Cortex of kidney (tissue), 1 donor: ENCODE measurements around the gene CCR5.

Experiments used
- DNase-seq: peaks from one replicate; lab custom pipeline; 2025; lab: John Stamatoyannopoulos, UW

CCR5 gene

GRCh38 chr3:46408853-46409252, 38.1 kb downstream of the CCR5 start:
- DNase-seq = no peak

- no peak for DNase-seq
Observed at GRCh38 chr3:46409739-46410489, 39.2 kb downstream of the CCR5 start.

GRCh38 chr3:46410669-46411068, 39.9 kb downstream of the CCR5 start:
- no peak for DNase-seq

- DNase-seq = no peak
Observed at GRCh38 chr3:46411271-46411670, 40.5 kb downstream of the CCR5 start.

GRCh38 chr3:46412786-46413298, 42.1 kb downstream of the CCR5 start:
- no peak for DNase-seq

GRCh38 chr3:46413951-46414350, 43.2 kb downstream of the CCR5 start:
- DNase-seq = no peak

GRCh38 chr3:46414739-46415138, 44.0 kb downstream of the CCR5 start:
- DNase-seq = no peak

- DNase-seq = no peak
Observed at GRCh38 chr3:46416125-46416810, 45.5 kb downstream of the CCR5 start.

- DNase-seq = no peak
Observed at GRCh38 chr3:46416811-46417510, 46.2 kb downstream of the CCR5 start.

- no peak for DNase-seq
Observed at GRCh38 chr3:46417841-46418611, 47.3 kb downstream of the CCR5 start.

GRCh38 chr3:46419816-46420215, 49.1 kb downstream of the CCR5 start:
- no peak for DNase-seq

- DNase-seq = no peak
Observed at GRCh38 chr3:46420931-46421330, 50.2 kb downstream of the CCR5 start.

GRCh38 chr3:46422617-46423016, 51.9 kb downstream of the CCR5 start:
- no peak for DNase-seq

GRCh38 chr3:46423588-46423987, 52.8 kb downstream of the CCR5 start:
- no peak for DNase-seq
